ENCODE measurements around the gene HOXB4.

DNA sequence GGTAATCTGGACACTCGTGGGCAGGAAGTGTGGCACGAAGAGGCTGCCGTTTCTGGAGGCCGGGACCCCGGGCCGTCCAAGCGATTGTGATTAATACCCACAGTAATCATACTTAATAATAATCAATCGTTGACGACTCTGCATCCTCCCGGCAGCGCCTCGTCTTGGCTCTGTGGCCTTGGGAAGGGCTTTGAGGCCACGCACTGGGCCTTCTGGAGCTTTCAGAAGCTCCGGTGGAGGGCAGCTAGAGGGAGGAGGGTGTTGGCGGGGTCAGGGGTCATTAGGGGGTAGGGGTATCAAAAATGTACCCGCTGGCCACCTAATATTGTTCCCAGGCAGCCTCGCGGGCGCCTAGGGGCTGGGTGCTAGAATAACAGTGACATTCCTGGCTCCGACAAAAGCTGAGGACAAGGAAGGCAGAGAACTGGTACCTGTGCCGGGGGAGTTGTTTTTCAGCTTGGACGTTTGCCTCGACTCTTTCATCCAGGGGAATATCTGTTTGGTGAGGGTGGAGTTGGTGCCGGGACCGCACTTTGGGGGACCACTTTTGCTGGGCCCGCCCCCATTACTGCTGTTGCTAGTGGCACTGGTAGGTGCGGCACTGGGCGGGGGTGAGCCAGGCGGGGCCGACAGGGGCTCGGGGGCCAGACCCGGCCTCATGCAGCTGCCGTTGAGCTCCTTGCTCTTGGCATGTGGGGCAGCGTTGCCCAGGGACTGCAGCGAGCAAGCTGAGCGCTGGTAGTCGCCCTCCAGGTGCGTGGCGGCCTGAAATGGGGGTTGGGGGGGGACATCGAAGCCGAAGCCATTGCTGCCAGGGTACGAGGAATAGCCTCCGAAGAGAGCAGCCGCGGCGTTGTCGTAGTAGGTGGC lies 26.3 kb downstream of the HOXB4 start:
- TF ChIP-seq, protein P1, sequence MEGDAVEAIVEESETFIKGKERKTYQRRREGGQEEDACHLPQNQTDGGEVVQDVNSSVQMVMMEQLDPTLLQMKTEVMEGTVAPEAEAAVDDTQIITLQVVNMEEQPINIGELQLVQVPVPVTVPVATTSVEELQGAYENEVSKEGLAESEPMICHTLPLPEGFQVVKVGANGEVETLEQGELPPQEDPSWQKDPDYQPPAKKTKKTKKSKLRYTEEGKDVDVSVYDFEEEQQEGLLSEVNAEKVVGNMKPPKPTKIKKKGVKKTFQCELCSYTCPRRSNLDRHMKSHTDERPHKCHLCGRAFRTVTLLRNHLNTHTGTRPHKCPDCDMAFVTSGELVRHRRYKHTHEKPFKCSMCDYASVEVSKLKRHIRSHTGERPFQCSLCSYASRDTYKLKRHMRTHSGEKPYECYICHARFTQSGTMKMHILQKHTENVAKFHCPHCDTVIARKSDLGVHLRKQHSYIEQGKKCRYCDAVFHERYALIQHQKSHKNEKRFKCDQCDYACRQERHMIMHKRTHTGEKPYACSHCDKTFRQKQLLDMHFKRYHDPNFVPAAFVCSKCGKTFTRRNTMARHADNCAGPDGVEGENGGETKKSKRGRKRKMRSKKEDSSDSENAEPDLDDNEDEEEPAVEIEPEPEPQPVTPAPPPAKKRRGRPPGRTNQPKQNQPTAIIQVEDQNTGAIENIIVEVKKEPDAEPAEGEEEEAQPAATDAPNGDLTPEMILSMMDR (IDR thresholded peaks at IDR 0.05): no peak
- no peak for TF ChIP-seq POLR2AphosphoS5 (IDR thresholded peaks at IDR 0.05)

Measured in esophagus muscularis mucosa (tissue), 3 donors.